ENCODE results near the gene VCL.
"Not testable (repeated sequence)": the region's sequence is repeated elsewhere in the genome, so short reads cannot be mapped to it uniquely, and the experiment has no call there.

The VCL gene

DNA sequence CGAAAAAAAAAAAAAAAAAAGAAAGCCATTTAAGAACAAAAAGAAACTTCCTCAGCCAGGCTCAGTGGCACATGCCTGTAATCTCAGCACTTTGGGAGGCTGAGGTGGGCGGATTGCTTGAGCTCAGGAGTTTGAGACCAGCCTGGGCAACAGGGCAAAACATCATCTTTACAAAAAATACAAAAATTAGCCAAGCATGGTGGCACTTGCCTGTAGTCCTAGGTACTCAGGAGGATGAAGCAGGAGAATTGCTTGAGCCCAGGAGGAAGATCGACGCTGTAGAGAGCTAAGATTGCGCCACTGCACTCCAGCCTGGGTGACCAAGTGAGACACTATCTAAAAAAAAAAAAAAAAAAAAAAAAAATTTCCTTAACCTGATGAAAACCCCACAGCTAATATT is 140.7 kb downstream of the VCL start:
- H3K4ac ChIP-seq (ENCODE audit: low read depth, low read length); H3K56ac ChIP-seq (ENCODE audit: low read length); H2AK5ac ChIP-seq (ENCODE audit: low read length); H3K79me2 ChIP-seq (ENCODE audit: control insufficient read depth, insufficient read depth, low read length); H3K36me3 ChIP-seq (ENCODE audit: control insufficient read depth, insufficient read depth, low read length); H4K8ac ChIP-seq (ENCODE audit: low read depth, low read length); H4K5ac ChIP-seq (ENCODE audit: low read length); H3K27me3 ChIP-seq (ENCODE audit: insufficient read depth, low read length, poor library complexity); H3K4me2 ChIP-seq (ENCODE audit: low read length); H3K79me1 ChIP-seq (ENCODE audit: low read length); DNase-seq; H2BK120ac ChIP-seq (ENCODE audit: low read depth, low read length); H3K9ac ChIP-seq (ENCODE audit: low read length); H3K27ac ChIP-seq (ENCODE audit: low read depth, low read length); H3K18ac ChIP-seq (ENCODE audit: low read length); H3K4me3 ChIP-seq (ENCODE audit: low read length); H2BK5ac ChIP-seq (ENCODE audit: low read length); H3K4me1 ChIP-seq (ENCODE audit: control insufficient read depth, low read depth, low read length); H2BK15ac ChIP-seq (replicated peaks; ENCODE audit: low read depth); H3K23ac ChIP-seq (ENCODE audit: low read length): not testable (repeated sequence)
- whole genome bisulfite sequencing (ENCODE audit: extremely low coverage, insufficient coverage, low lambda C conversion rate) = no CpG with 5 or more reads among the region's 5 CpGs

DNA sequence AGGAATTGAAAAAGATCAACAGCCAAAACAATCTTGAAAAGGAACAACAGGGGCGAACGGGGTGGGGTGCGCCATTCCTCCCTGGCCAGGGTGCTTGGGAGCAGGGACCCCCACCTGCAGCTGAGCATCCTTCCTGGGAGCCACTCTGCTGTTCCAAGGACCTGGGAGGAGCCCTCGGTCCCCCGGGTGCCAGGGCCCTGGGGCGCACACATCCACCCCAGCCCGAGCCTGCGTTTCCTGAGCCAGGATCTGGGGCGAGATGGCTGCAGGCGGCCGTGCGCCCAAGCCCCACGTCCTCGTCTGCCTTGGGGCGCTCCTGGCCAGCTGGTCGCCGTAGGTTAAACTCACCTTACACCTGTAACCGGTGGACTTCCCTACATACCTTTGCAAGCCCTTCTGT is 142.1 kb downstream of the VCL start:
- H3K36me3 ChIP-seq (ENCODE audit: control insufficient read depth, insufficient read depth, low read length) = peaks cover 2% of the 10 kb centered on the region
- peaks cover 1% of the 10 kb centered on the region for H3K79me2 ChIP-seq (ENCODE audit: control insufficient read depth, insufficient read depth, low read length)
- WGBS (ENCODE audit: extremely low coverage, insufficient coverage, low lambda C conversion rate) = no CpG with 5 or more reads among the region's 18 CpGs

DNA sequence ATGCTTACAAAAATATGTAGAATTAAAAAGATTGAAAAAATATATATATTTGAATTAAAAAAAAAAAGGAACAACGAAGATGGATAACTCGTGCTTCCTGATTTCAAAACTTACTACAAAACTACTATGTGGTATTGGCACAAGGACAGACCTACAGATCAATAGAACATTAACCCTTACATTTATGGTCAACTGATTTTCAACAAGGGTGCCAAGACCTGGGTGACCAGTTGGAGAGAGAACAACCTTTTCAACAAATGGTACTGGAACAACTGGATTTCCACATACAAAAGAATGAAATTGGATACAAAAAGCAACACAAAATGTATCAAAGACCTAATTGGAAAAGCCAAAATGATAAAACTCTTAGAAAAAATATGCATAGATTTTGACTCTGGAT is 142.6 kb downstream of the VCL start:
- Histone ChIP-seq H3K4me2 (ENCODE audit: low read length) (no peak overlapping the region), H3K4me1 (ENCODE audit: control insufficient read depth, low read depth, low read length) (no peaks in the 10 kb centered on the region), H3K18ac (ENCODE audit: low read length) (no peak overlapping the region), H3K36me3 (ENCODE audit: control insufficient read depth, insufficient read depth, low read length) (peaks cover 2% of the 10 kb centered on the region), H3K4ac (ENCODE audit: low read depth, low read length) (no peak overlapping the region), H2AK5ac (ENCODE audit: low read length) (no peak overlapping the region), H4K5ac (ENCODE audit: low read length) (no peak overlapping the region), H3K27ac (ENCODE audit: low read depth, low read length) (no peak overlapping the region), H3K23ac (ENCODE audit: low read length) (no peak overlapping the region), H3K79me1 (ENCODE audit: low read length) (peaks cover 2% of the 10 kb centered on the region), H2BK120ac (ENCODE audit: low read depth, low read length) (no peak overlapping the region), H3K79me2 (ENCODE audit: control insufficient read depth, insufficient read depth, low read length) (peaks cover 1% of the 10 kb centered on the region), H2BK15ac (replicated peaks; ENCODE audit: low read depth) (no peak overlapping the region), H3K27me3 (ENCODE audit: insufficient read depth, low read length, poor library complexity) (no peaks in the 10 kb centered on the region), H3K9ac (ENCODE audit: low read length) (no peak overlapping the region), H3K4me3 (ENCODE audit: low read length) (no peak overlapping the region), H2BK5ac (ENCODE audit: low read length) (no peak overlapping the region), H3K56ac (ENCODE audit: low read length) (no peak overlapping the region), H4K8ac (ENCODE audit: low read depth, low read length) (no peak overlapping the region)
- no peak for DNase-seq
- WGBS (ENCODE audit: extremely low coverage, insufficient coverage, low lambda C conversion rate) = 100% methylated on average over 1 of the region's 2 CpGs

More for the DNA sequence above, 142.1 kb downstream of the VCL start:
- no peak overlapping the region for H2BK5ac ChIP-seq (ENCODE audit: low read length)
- no peak overlapping the region for H3K4ac ChIP-seq (ENCODE audit: low read depth, low read length)
- no peaks in the 10 kb centered on the region for H3K4me1 ChIP-seq (ENCODE audit: control insufficient read depth, low read depth, low read length)
- H2BK120ac ChIP-seq (ENCODE audit: low read depth, low read length) = no peak overlapping the region
- H3K18ac ChIP-seq (ENCODE audit: low read length) = no peak overlapping the region
- no peak overlapping the region for H3K23ac ChIP-seq (ENCODE audit: low read length)
- H3K56ac ChIP-seq (ENCODE audit: low read length) = no peak overlapping the region
- no peak overlapping the region for H3K4me2 ChIP-seq (ENCODE audit: low read length)
- H4K8ac ChIP-seq (ENCODE audit: low read depth, low read length) = no peak overlapping the region
- H3K27me3 ChIP-seq (ENCODE audit: insufficient read depth, low read length, poor library complexity) = no peaks in the 10 kb centered on the region
- no peak overlapping the region for H2AK5ac ChIP-seq (ENCODE audit: low read length)
- no peak overlapping the region for H4K5ac ChIP-seq (ENCODE audit: low read length)
- H3K27ac ChIP-seq (ENCODE audit: low read depth, low read length) = no peak overlapping the region
- no peak for DNase-seq
- H3K4me3 ChIP-seq (ENCODE audit: low read length) = no peak overlapping the region
- H3K79me1 ChIP-seq (ENCODE audit: low read length) = peaks cover 2% of the 10 kb centered on the region
- no peak overlapping the region for H2BK15ac ChIP-seq (replicated peaks; ENCODE audit: low read depth)
- no peak overlapping the region for H3K9ac ChIP-seq (ENCODE audit: low read length)

DNA sequence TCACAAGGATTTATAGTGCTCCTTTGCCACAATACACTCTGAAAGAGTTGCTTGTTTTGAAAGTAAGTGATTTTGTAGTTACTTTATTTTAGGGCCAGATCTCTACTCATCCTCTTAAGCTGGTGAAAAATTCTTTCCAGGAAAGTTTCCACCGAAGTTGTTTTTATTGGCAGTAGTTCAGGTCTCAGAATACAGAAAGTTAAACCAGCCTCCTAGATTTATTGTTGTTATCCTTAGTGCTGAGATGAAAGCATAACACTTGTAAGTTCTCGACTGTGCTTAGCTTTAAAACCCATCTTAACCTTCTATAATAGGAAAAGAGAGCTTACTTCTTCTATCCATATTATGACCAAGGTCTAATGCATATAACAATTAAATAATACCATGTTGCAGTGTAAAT is 147.2 kb downstream of the VCL start:
- Histone ChIP-seq H3K27me3 (ENCODE audit: insufficient read depth, low read length, poor library complexity) (no peaks in the 10 kb centered on the region), H3K18ac (ENCODE audit: low read length) (no peak overlapping the region), H3K27ac (ENCODE audit: low read depth, low read length) (no peak overlapping the region), H2BK5ac (ENCODE audit: low read length) (no peak overlapping the region), H3K23ac (ENCODE audit: low read length) (no peak overlapping the region), H4K8ac (ENCODE audit: low read depth, low read length) (no peak overlapping the region), H3K4ac (ENCODE audit: low read depth, low read length) (no peak overlapping the region), H2AK5ac (ENCODE audit: low read length) (no peak overlapping the region), H2BK120ac (ENCODE audit: low read depth, low read length) (no peak overlapping the region), H2BK15ac (replicated peaks; ENCODE audit: low read depth) (no peak overlapping the region), H3K79me1 (ENCODE audit: low read length) (peaks cover 5% of the 10 kb centered on the region), H3K9ac (ENCODE audit: low read length) (no peak overlapping the region), H3K4me2 (ENCODE audit: low read length) (no peak overlapping the region), H3K79me2 (ENCODE audit: control insufficient read depth, insufficient read depth, low read length) (peaks cover 6% of the 10 kb centered on the region), H3K36me3 (ENCODE audit: control insufficient read depth, insufficient read depth, low read length) (peaks cover 2% of the 10 kb centered on the region), H4K5ac (ENCODE audit: low read length) (no peak overlapping the region), H3K4me1 (ENCODE audit: control insufficient read depth, low read depth, low read length) (peaks cover 2% of the 10 kb centered on the region), H3K56ac (ENCODE audit: low read length) (no peak overlapping the region), H3K4me3 (ENCODE audit: low read length) (no peak overlapping the region)
- DNase-seq = no peak
- no CpG with 5 or more reads among the region's 2 CpGs for WGBS (ENCODE audit: extremely low coverage, insufficient coverage, low lambda C conversion rate)

DNA sequence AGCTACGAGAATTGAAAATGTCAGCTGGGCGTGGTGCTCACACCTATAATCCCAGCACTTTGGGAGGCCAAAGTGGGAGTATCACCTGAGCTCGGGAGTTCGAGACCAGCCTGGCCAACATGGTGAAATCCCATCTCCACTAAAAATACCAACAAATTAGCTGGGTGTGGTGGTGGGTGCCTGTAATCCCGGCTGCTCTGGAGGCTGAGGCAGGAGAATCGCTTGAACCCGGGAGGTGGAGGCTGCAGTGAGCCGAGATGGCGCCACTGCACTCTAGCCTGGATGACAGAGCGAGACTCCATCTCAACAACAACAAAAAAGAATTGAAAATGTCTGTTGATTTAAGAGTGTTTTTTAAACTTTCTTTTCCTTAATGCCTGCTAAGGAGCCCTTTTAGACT is 149.1 kb downstream of the VCL start:
- H3K4me2 ChIP-seq (ENCODE audit: low read length); H4K8ac ChIP-seq (ENCODE audit: low read depth, low read length); H3K79me1 ChIP-seq (ENCODE audit: low read length); H3K9ac ChIP-seq (ENCODE audit: low read length); H3K79me2 ChIP-seq (ENCODE audit: control insufficient read depth, insufficient read depth, low read length); DNase-seq; H3K4ac ChIP-seq (ENCODE audit: low read depth, low read length); H2BK15ac ChIP-seq (replicated peaks; ENCODE audit: low read depth); H3K56ac ChIP-seq (ENCODE audit: low read length); H2BK5ac ChIP-seq (ENCODE audit: low read length); H2BK120ac ChIP-seq (ENCODE audit: low read depth, low read length); H3K27me3 ChIP-seq (ENCODE audit: insufficient read depth, low read length, poor library complexity); H3K27ac ChIP-seq (ENCODE audit: low read depth, low read length); H4K5ac ChIP-seq (ENCODE audit: low read length); H2AK5ac ChIP-seq (ENCODE audit: low read length); H3K23ac ChIP-seq (ENCODE audit: low read length); H3K18ac ChIP-seq (ENCODE audit: low read length); H3K36me3 ChIP-seq (ENCODE audit: control insufficient read depth, insufficient read depth, low read length); H3K4me1 ChIP-seq (ENCODE audit: control insufficient read depth, low read depth, low read length); H3K4me3 ChIP-seq (ENCODE audit: low read length): not testable (repeated sequence)
- WGBS (ENCODE audit: extremely low coverage, insufficient coverage, low lambda C conversion rate) = no CpG with 5 or more reads among the region's 10 CpGs

DNA sequence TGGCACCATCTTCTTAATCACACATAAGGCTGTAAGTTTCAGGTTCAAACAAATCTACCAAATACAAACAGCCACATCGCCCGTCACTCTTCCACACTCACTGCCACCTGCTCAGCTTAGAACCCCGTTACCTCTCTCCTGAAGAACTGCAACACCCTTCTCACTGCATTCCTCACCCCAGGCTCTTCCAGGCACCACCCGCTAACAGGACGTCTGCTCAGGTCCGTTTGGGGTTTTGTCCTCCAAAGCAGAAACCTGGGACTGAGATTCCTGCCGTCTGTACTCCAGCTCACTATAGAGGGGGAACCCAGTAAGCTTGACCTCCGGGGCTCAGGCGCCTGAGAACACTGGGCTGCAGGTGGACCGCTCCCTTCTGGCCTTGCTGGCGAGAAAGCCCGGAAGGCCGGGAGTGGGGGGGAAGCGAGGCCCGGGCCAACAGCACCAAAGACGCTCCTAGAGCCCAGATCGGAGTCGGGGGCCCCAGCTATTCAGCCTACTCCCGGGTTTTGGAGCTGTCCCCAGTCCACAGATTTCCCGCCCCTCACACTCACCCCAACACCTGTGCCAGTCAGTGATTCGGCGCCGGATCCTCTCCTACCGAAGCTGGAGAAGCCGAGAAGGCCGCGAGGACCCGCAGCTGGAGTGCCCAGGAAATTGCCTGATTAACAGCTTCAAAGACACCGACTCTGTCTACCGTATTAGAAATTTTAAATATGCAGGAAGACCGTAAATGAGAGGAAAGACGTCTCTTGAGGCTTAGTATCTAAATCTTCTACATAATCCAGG is 152.5 kb downstream of the VCL start, which contains the start of gene AP3M1:
Gene AP3M1, minus strand, starts transcription at position 625 of the 786 bp plus-strand sequence. CDS start 12,449 bp downstream, outside the sequence.
- Histone ChIP-seq H3K79me2 (ENCODE audit: control insufficient read depth, insufficient read depth, low read length) (peaks cover 28% of the 10 kb centered on the region), H2BK120ac (ENCODE audit: low read depth, low read length) (no peak within 1 kb of the TSS), H3K23ac (ENCODE audit: low read length) (peak within 1 kb of the TSS; percentile 73), H2AK5ac (ENCODE audit: low read length) (no peak within 1 kb of the TSS), H3K36me3 (ENCODE audit: control insufficient read depth, insufficient read depth, low read length) (peaks cover 2% of the 10 kb centered on the region), H3K4me3 (ENCODE audit: low read length) (peak within 1 kb of the TSS; percentile 97), H2BK15ac (replicated peaks; ENCODE audit: low read depth) (no peak within 1 kb of the TSS), H3K4ac (ENCODE audit: low read depth, low read length) (peak within 1 kb of the TSS; percentile 78), H4K5ac (ENCODE audit: low read length) (no peak within 1 kb of the TSS), H2BK5ac (ENCODE audit: low read length) (peak within 1 kb of the TSS; percentile 76), H3K79me1 (ENCODE audit: low read length) (peaks cover 10% of the 10 kb centered on the region), H3K27me3 (ENCODE audit: insufficient read depth, low read length, poor library complexity) (no peaks in the 10 kb centered on the region), H4K8ac (ENCODE audit: low read depth, low read length) (no peak within 1 kb of the TSS), H3K27ac (ENCODE audit: low read depth, low read length) (peak within 1 kb of the TSS; percentile 75), H3K9ac (ENCODE audit: low read length) (peak within 1 kb of the TSS; percentile 93), H3K4me1 (ENCODE audit: control insufficient read depth, low read depth, low read length) (peaks cover 3% of the 10 kb centered on the region), H3K4me2 (ENCODE audit: low read length) (peak within 1 kb of the TSS; percentile 100), H3K56ac (ENCODE audit: low read length) (peak within 1 kb of the TSS; percentile 99), H3K18ac (ENCODE audit: low read length) (peak within 1 kb of the TSS; percentile 71)
- no peak for DNase-seq
- no CpG with 5 or more reads among the region's 32 CpGs for WGBS (ENCODE audit: extremely low coverage, insufficient coverage, low lambda C conversion rate)

Data from mesendoderm (in vitro differentiated cells).